ENCODE measurements around the gene MLXIPL.
"Not testable (repeated sequence)": the region's sequence is repeated elsewhere in the genome, so short reads cannot be mapped to it uniquely, and the experiment has no call there.

MLXIPL gene

DNA sequence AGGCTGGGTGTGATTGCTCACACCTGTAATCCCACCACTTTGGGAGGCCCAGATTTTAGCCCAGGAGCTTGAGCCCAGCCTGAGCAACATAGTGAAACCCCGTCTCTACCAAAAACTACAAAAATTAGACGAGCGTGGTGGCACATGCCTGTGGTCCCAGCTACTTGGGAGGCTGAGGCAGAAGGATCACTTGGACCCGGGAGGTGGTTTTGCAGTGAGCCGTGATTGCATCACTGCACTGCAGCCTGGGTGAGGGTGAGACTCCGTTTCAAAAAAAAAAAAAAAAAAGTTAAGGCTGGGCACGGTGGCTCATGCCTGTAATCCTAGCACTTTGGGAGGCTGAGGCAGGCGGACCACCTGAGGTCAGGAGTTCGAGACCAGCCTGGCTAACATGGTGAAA lies 43.3 kb downstream of the MLXIPL start:
- not testable (repeated sequence) for DNase-seq (ENCODE audit: low read depth in 2 of 2)

- DNase-seq (ENCODE audit: low read depth in 2 of 2): peak; percentile 96 to 97
These were observed 45.8 kb downstream of the MLXIPL start, which contains the start of gene TBL2 for GRCh38 chr7:73578342-73579128. Gene TBL2 (minus strand): TSS chr7:73578579. CDS start chr7:73578549, 30 bp downstream.

DNA sequence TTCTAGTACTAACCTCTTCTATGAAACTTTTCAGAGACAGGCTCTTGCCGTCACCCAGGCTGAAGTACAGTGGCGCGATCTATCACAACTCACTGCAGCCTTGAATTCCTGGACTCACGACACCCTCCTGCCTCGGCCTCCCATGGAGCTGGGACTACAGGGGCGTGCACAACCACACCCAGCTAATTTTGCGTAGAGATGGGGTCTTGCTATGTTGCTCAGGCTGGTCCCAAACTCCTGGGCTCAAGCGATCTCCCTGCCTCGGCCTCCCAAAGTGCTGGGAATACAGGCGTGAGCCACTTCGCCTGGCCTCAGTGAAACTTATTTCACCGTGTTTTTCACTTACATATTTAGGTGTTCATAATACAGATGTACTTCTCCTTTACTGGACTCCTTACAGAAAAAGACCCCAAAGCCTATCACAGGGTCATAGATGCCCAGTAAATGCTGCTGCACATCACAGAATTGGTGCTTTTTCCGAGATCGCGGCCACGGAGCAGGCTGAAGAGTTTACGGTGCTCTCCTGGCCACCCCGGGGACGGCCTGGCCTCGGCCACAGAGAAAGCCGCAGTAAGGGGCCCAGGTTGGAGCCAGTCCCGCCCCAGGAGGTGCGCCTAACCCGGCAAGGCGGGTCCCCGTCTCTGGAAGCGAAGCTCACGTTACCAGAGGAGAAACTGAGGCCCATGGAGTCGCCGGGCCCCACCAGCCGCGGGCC lies 46.5 kb downstream of the MLXIPL start:
- no peak for DNase-seq (ENCODE audit: low read depth in 2 of 2)

- no peak for DNase-seq (ENCODE audit: low read depth in 2 of 2)
These were observed 50.5 kb downstream of the MLXIPL start for GRCh38 chr7:73573791-73574190.

DNA sequence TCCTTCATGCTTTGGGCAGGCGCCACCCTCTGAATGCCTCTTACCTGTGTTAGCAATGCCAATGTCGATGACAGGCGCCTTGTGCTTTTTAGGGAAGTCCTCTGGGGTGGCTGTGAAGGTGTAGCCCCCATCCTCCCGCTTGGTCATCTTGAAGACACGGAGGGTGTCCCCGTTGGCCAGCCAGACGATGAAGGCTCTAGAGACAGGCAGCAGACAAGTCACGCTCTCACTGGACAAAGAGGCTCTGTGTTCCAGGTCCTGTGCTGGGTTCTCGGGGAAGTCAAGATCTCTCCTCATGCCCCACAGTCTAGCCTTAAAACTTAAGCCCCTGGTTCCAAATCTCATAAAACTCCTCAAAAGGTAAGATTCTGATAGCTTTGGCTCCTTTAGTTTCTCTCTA lies 51.0 kb downstream of the MLXIPL start:
- DNase-seq (ENCODE audit: low read depth in 2 of 2): no peak

DNA sequence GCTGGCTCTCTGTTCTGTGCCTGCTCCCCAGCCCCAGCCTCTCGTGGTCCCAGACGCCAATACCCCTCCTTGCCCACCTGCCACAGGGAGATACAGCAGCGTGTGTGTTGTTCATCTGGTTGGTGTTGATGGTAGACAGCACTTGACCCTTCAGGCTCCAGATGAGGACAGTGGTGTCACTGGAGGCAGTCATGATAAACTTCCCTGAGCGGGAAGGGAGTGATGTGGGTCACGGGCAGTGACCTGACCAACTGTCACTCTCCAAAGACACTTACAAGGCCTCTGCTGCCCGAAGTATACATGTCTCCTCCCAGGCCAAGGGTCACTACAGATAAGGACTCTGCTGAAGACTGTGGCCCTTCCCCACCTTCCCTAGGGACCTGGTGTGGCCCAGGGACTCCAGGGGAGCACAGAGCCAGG lies 51.5 kb downstream of the MLXIPL start:
- DNase-seq (ENCODE audit: low read depth in 2 of 2): no peak

- DNase-seq (ENCODE audit: low read depth in 2 of 2): no peak
These were observed 53.3 kb downstream of the MLXIPL start for GRCh38 chr7:73570977-73571376.

DNA sequence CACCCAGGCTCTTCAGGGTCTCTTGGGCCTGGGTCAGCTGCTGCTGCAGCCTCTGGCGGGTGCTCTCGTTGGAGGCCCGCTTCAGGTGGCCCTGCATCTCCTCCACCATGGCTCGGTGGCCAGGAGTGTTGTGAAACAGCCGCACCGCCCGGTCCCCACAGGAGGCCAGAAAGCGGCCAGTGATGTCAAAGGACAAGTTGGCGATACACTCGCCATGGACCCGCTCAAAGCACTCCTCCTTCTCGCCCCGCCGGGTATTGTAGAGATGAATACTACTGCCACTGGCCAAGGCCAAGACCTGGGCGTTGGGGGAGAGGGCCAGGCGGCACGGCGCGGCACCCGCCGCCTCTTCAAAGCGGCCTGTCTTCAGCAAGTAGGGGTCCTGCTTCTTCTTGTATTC lies 53.8 kb downstream of the MLXIPL start:
- no peak for DNase-seq (ENCODE audit: low read depth in 2 of 2)

DNA sequence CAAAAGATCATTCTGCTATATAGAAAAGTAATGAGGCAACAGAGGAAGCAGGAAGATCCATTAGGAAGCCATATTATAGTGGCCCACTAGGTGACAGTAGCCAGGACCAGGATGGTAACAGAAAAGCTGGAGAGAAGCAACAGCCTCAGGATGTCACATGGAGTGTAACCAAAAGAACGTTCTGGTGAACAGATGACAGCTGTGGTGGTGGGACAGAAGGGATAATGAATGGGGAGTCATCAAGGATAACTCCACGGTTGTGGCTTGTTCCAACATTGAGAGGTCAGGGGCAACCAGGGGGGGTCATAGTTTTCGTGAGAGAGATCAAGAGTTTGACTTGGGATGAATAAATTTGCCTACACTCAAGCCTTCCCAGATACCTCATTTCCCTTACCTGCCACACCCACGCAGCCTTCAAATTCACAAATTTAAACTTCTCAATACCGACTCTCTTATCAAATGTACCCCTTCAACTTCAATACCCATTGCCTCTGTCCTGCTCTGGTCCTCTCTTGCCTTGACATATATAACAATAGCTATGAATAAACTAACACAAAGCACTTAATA lies 55.2 kb downstream of the MLXIPL start:
- DNase-seq (ENCODE audit: low read depth in 2 of 2): no peak

- DNase-seq (ENCODE audit: low read depth in 2 of 2): no peak
These were observed 56.3 kb downstream of the MLXIPL start for GRCh38 chr7:73567846-73568685.

DNA sequence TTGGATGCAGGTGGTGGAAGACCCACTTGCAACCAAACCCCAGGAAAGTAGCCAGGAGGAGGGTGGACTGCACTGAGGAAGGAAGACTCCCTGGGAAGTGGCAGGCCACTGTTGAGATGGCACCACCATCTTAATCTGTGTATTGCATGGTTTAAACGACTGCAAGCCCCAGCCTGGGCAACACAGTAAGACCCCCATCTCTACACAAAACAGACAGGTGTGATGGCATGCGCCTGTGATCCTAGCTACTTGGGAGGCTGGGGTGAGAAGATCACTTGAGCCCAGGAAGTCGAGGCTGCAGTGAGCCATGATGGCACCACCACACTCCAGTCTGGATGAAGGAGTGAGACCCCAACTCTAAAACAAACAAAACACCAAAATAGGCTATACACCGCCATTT lies 57.2 kb downstream of the MLXIPL start:
- DNase-seq (ENCODE audit: low read depth in 2 of 2): no peak

DNA sequence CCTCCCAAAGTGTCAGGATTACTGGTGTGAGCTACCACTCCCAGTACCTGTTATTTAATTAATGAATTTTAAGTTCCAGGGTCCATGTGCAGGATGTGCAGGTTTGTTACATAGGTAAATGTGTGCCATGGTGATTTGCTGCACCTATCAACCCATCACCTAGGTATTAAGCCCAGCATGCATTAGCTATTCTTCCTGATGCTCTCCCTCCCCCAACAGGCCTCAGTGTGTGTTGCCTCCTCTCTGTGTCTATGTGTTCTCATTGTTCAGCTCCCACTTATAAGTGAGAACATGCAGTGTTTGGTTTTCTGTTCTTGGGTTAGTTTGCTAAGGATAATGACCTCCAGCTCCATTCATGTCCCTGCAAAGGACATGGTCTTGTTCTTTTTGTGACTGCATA lies 57.9 kb downstream of the MLXIPL start:
- not testable (repeated sequence) for DNase-seq (ENCODE audit: low read depth in 2 of 2)

DNA sequence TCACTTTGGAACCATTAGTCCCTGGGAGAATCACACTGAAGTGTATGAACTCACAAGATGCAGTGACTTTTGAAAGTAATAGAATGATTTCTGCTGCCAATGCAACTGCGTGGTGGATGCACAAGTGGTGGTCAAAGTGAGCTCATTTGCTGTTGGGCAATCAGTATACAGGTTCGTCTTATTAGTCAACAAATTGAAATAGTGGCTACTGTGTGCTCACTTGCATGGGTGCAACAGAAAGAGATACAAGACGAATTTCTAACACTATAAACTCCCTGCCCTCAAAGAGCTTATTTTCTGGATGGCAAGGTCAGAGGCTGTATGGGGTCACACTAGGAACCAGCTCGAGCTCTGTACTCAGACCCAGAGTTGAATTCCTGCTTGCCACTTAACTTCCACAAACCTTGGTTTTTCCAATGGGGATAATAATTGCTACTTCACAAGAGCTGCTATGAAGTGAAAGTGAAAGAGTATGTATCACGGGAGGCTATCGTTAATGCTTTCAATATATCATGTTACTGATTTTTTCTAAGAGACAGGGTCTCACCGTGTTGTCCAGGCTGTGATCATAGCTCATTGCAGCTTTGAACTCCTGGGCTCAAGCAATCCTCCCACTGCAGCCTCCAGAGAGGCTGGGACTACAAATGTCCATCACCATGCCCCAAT lies 58.5 kb downstream of the MLXIPL start:
- DNase-seq (ENCODE audit: low read depth in 2 of 2): no peak

GRCh38 chr7:73560109-73560835 lies 64.0 kb downstream of the MLXIPL start:
- peak in 1 of 2 experiments; percentile 49 for DNase-seq (ENCODE audit: low read depth in 2 of 2)

DNA sequence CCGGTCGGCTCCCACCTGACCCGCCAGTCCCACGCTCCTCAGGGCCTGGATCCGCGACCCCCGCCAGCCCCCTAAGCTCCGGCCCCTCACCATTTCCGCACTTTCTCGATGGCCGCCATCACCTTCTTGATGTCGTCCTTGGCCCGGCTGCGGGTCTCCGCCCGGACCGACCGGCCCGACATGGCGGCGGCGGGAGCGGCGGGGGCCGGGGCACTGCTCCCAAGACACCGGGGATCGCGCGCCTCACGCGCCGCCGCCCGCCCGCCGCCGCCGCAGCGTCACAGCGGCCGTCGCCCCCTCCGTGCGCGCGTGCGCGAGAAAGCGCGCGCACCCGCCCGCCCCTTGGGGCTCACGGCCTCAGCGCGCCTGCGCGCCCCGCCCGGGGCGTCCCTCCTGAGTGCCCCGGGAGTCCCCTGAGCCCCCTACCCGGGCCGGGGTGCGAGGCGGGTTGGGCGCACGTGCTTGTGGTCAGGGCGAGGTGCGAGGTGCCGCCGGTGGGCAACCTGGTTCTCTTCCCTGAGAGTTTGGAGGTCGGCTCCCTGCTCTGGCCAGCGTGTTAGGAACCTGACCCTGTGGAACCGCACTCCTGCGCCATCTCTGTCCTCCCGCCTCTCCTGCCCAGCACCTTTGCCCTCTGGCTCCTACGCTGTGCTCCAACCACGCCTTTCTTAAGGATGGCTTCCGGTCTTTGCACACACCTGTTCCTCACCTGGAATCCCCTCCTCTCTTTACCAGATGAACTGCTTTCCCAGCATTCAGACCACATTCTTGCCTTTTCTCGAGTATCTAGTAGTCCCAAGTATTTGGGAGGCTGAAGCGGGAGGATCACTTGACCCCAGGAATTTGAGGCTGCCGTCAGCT lies 66.7 kb downstream of the MLXIPL start, which contains the start of gene BCL7B:
TSS of gene BCL7B (minus strand) at position 294 of the 861 bp plus-strand sequence. CDS start at position 182, 112 bp downstream.
- DNase-seq (ENCODE audit: low read depth in 2 of 2): no peak

- DNase-seq (ENCODE audit: low read depth in 2 of 2): peak; percentile 65 to 70
These were observed 67.3 kb downstream of the MLXIPL start for GRCh38 chr7:73557108-73557396.

GRCh38 chr7:73556208-73557107 lies 67.9 kb downstream of the MLXIPL start:
- DNase-seq (ENCODE audit: low read depth in 2 of 2): no peak

- no peak for DNase-seq (ENCODE audit: low read depth in 2 of 2)
These were observed 68.8 kb downstream of the MLXIPL start for GRCh38 chr7:73555411-73555982.

All from fibroblast of skin of left biceps (primary cell).